GM18909 (cell line): Measurements from ENCODE around the gene CHST11.

Experiments
- ATAC-seq: cut with Tn5 transposase; IDR thresholded peaks from one replicate; pipeline ENCODE4 v1.9.1; 2021; ENCODE audit warnings: mild to moderate bottlenecking; ENCODE audit not compliant: unreplicated experiment, poor library complexity

The CHST11 gene

GRCh38 chr12:104659058-104659457 is 202.3 kb downstream of the CHST11 start:
- ATAC-seq: no peak

- no peak for ATAC-seq
Measured at GRCh38 chr12:104662203-104662602, 205.5 kb downstream of the CHST11 start.

GRCh38 chr12:104662908-104663307 is 206.2 kb downstream of the CHST11 start:
- no peak for ATAC-seq

- ATAC-seq: no peak
Measured at GRCh38 chr12:104664351-104664750, 207.6 kb downstream of the CHST11 start.

- no peak for ATAC-seq
Measured at GRCh38 chr12:104665296-104665695, 208.5 kb downstream of the CHST11 start.

- no peak for ATAC-seq
Measured at GRCh38 chr12:104667139-104667538, 210.4 kb downstream of the CHST11 start.

- ATAC-seq: no peak
Measured at GRCh38 chr12:104668274-104668718, 211.5 kb downstream of the CHST11 start.

- no peak for ATAC-seq
Measured at GRCh38 chr12:104669089-104669721, 212.5 kb downstream of the CHST11 start.

GRCh38 chr12:104669851-104670337 is 213.1 kb downstream of the CHST11 start:
- peak; percentile 74 for ATAC-seq

GRCh38 chr12:104670439-104671408 is 214.0 kb downstream of the CHST11 start:
- no peak for ATAC-seq

- ATAC-seq: peak; percentile 74
Measured at GRCh38 chr12:104671409-104672095, 214.8 kb downstream of the CHST11 start.

- ATAC-seq: no peak
Measured at GRCh38 chr12:104672096-104672445, 215.3 kb downstream of the CHST11 start.

GRCh38 chr12:104672501-104673265 is 215.9 kb downstream of the CHST11 start:
- ATAC-seq: no peak

GRCh38 chr12:104673294-104673693 is 216.5 kb downstream of the CHST11 start:
- no peak for ATAC-seq

- no peak for ATAC-seq
Measured at GRCh38 chr12:104673696-104674482, 217.1 kb downstream of the CHST11 start.

GRCh38 chr12:104676636-104677035 is 219.9 kb downstream of the CHST11 start:
- ATAC-seq: no peak

- ATAC-seq: no peak
Measured at GRCh38 chr12:104677441-104678089, 220.8 kb downstream of the CHST11 start.

- ATAC-seq: no peak
Measured at GRCh38 chr12:104680070-104680469, 223.3 kb downstream of the CHST11 start.

- ATAC-seq: no peak
Measured at GRCh38 chr12:104680491-104680890, 223.7 kb downstream of the CHST11 start.
